Smooth muscle cell (in vitro differentiated cells): Measurements from ENCODE around the gene FILIP1. TPM values are rescaled to one million over a fixed set of nuclear protein-coding genes. Genes with fewer than 3 reads are reported as not detected.
"Not testable (repeated sequence)": the region's sequence is repeated elsewhere in the genome, so short reads cannot be mapped to it uniquely, and the experiment has no call there.

ENCODE experiments used
- DNase-seq: peaks from one replicate; lab custom pipeline; 2025; ENCODE audit not compliant: unreplicated experiment; lab: John Stamatoyannopoulos, UW
- H2AFZ ChIP-seq: fragments of 200-600 bp; sonication (generic); 2 replicates; pipeline ENCODE4 v1.6.0; 2016; ENCODE audit warnings: antibody characterized with exemption, low read depth, mild to moderate bottlenecking
- H3F3A ChIP-seq: fragments of 200-600 bp; sonication (generic); 2 replicates; pipeline ENCODE4 v1.6.0; 2017; ENCODE audit warnings: antibody characterized with exemption, low read depth
- H3K27ac ChIP-seq: fragments of 200-600 bp; sonication (generic); 2 replicates; pipeline ENCODE4 v1.5.1; 2016; ENCODE audit warnings: low read depth, mild to moderate bottlenecking
- H3K27me3 ChIP-seq: fragments of 200-600 bp; sonication (generic); 2 replicates; pipeline ENCODE4 v1.6.1; 2016; ENCODE audit warnings: low read depth, mild to moderate bottlenecking
- H3K36me3 ChIP-seq: fragments of 200-600 bp; sonication (generic); 2 replicates; pipeline ENCODE4 v1.5.1; 2016; ENCODE audit warnings: low read depth
- H3K4me1 ChIP-seq: fragments of 200-600 bp; sonication (generic); 2 replicates; pipeline ENCODE4 v1.5.1; 2016; ENCODE audit warnings: low read depth
- H3K4me2 ChIP-seq: fragments of 200-600 bp; sonication (generic); 2 replicates; pipeline ENCODE4 v1.6.0; 2016; ENCODE audit warnings: mild to moderate bottlenecking
- H3K4me3 ChIP-seq: fragments of 200-600 bp; sonication (generic); 2 replicates; pipeline ENCODE4 v1.5.1; 2016; ENCODE audit warnings: mild to moderate bottlenecking
- H3K79me2 ChIP-seq: fragments of 200-600 bp; sonication (generic); 2 replicates; pipeline ENCODE4 v1.6.0; 2016; ENCODE audit warnings: low read depth, mild to moderate bottlenecking
- H3K9ac ChIP-seq: fragments of 200-600 bp; sonication (generic); 2 replicates; pipeline ENCODE4 v1.6.0; 2016; ENCODE audit warnings: low read depth
- H3K9me3 ChIP-seq: fragments of 200-600 bp; sonication (generic); replicated peaks from 2 replicates; pipeline ENCODE4 v1.5.1; 2016; ENCODE audit warnings: low read depth
- H4K20me1 ChIP-seq: fragments of 200-600 bp; sonication (generic); 2 replicates; pipeline ENCODE4 v1.6.0; 2016; ENCODE audit warnings: low read depth
- CTCF ChIP-seq: fragments of 200-600 bp; sonication (generic); IDR thresholded peaks from 2 replicates; pipeline ENCODE4 v1.5.1; 2017; ENCODE audit warnings: borderline replicate concordance, mild to moderate bottlenecking, antibody characterized with exemption; ENCODE audit not compliant: insufficient read depth, poor library complexity, severe bottlenecking
- WGBS: methylation state at CpG from one replicate; pipeline ENCODE4 v1.1.7; 2016; ENCODE audit warnings: low lambda C conversion rate; 5-methylcytosine and 5-hydroxymethylcytosine counted together
- polyA plus RNA-seq: library from polyadenylated mRNA; unstranded; fragments of >200 nt; fragmentation: Nextera tagmentation; extraction: Ambion mirVana; gene quantifications from 2 replicates; pipeline ENCODE4 v1.2.1, GENCODE V29; 2016
- total RNA-seq: library from RNA; depleted of rRNA; stranded (reverse); fragments of >200 nt; gene quantifications from 2 replicates; pipeline ENCODE4 v1.2.3, GENCODE V29; 2014

The FILIP1 gene
- total and polyA plus RNA-seq, 2 experiments from 2014 or later, result 3.0 to 3.5 TPM

- Histone ChIP-seq H3K9ac (no peak overlapping the region), H4K20me1 (no peaks in the 10 kb centered on the region), H3K4me3 (peak overlapping the region; percentile 0), H3K27ac (peak overlapping the region; percentile 70), H3K36me3 (no peaks in the 10 kb centered on the region), H2AFZ (no peak overlapping the region), H3K9me3 (no peaks in the 10 kb centered on the region), H3K4me2 (peak overlapping the region; percentile 60), H3K79me2 (no peaks in the 10 kb centered on the region), H3K27me3 (no peaks in the 10 kb centered on the region), H3K4me1 (peaks cover 8% of the 10 kb centered on the region), H3F3A (peaks cover 6% of the 10 kb centered on the region)
- no peak for TF ChIP-seq CTCF
- WGBS, result 27% methylated on average over 3 of the region's 3 CpGs
- no peak for DNase-seq
Observed at GRCh38 chr6:75412969-75413662, 80.5 kb downstream of the FILIP1 start.

- H3K27me3 ChIP-seq, H3K36me3 ChIP-seq, H3K27ac ChIP-seq, H3K4me1 ChIP-seq, H4K20me1 ChIP-seq, H3K9ac ChIP-seq, H2AFZ ChIP-seq, H3K4me2 ChIP-seq, H3F3A ChIP-seq, DNase-seq, H3K4me3 ChIP-seq, H3K9me3 ChIP-seq, H3K79me2 ChIP-seq: not testable (repeated sequence)
- 96% methylated on average over 2 of the region's 2 CpGs for WGBS
Observed at GRCh38 chr6:75410564-75410963, 83.0 kb downstream of the FILIP1 start.

- Histone ChIP-seq H3K36me3 (no peaks in the 10 kb centered on the region), H2AFZ (no peak overlapping the region), H3F3A (peaks cover 6% of the 10 kb centered on the region), H3K27me3 (no peaks in the 10 kb centered on the region), H3K27ac (no peak overlapping the region), H3K79me2 (no peaks in the 10 kb centered on the region), H3K4me2 (no peak overlapping the region), H4K20me1 (no peaks in the 10 kb centered on the region), H3K9ac (no peak overlapping the region), H3K9me3 (no peaks in the 10 kb centered on the region), H3K4me3 (no peak overlapping the region), H3K4me1 (peaks cover 8% of the 10 kb centered on the region)
- no peak for TF ChIP-seq CTCF
- no peak for DNase-seq
Observed at GRCh38 chr6:75409928-75410327, 83.7 kb downstream of the FILIP1 start.

- no peak for TF ChIP-seq CTCF
- no peak for DNase-seq
Observed at GRCh38 chr6:75409286-75409685, 84.3 kb downstream of the FILIP1 start.

More at GRCh38 chr6:75409286-75409685, 84.3 kb downstream of the FILIP1 start:
- no peaks in the 10 kb centered on the region for H4K20me1 ChIP-seq
- no peaks in the 10 kb centered on the region for H3K27me3 ChIP-seq
- no peak overlapping the region for H3K9ac ChIP-seq
- no peaks in the 10 kb centered on the region for H3K9me3 ChIP-seq
- 65% methylated on average over 3 of the region's 3 CpGs for WGBS
- peaks cover 4% of the 10 kb centered on the region for H3K4me1 ChIP-seq
- H3K79me2 ChIP-seq, result no peaks in the 10 kb centered on the region
- peak overlapping the region; percentile 5 for H3K4me2 ChIP-seq
- no peak overlapping the region for H3K4me3 ChIP-seq
- H3K36me3 ChIP-seq, result no peaks in the 10 kb centered on the region
- no peak overlapping the region for H2AFZ ChIP-seq
- no peak overlapping the region for H3K27ac ChIP-seq
- H3F3A ChIP-seq, result peaks cover 4% of the 10 kb centered on the region
